Body of pancreas (tissue), 4 donors: Measurements from ENCODE around the gene MGMT. TPM values are rescaled to one million over a fixed set of nuclear protein-coding genes. Genes with fewer than 3 reads are reported as not detected.

Experiments
- ATAC-seq: fragments of 150-250 bp; one replicate; pipeline ENCODE4 v1.9.1; 2016
- DNase-seq, 4 donors: peaks; one replicate each; pipeline ENCODE4 v3.0.0-alpha.2; 2019
- H3K27ac ChIP-seq, 4 donors: fragments of 200-600 bp; sonication (generic); 1 replicate in 3 of 4; 2 replicates in 1 of 4; pipeline versions ENCODE4 v1.5.1 to v1.6.1; 2016 to 2019; ENCODE audit warnings: mild to moderate bottlenecking in 1 of 4, mixed read lengths in 1 of 4, moderate library complexity in 1 of 4
- H3K27me3 ChIP-seq, 2 donors: fragments of 200-600 bp; sonication (generic); one replicate each; pipeline ENCODE4 v1.6.0; 2016; ENCODE audit warnings: mild to moderate bottlenecking in 1 of 2
- H3K36me3 ChIP-seq, 2 donors: fragments of 200-600 bp; sonication (generic); replicated peaks in 1 of 2; 2 replicates each; pipeline ENCODE4 v1.5.1; 2016; ENCODE audit warnings: low read depth in 2 of 2; ENCODE audit not compliant: insufficient read depth in 1 of 2
- H3K4me1 ChIP-seq: fragments of 200-600 bp; sonication (generic); one replicate; pipeline ENCODE4 v1.6.0; 2016
- H3K4me3 ChIP-seq, 2 donors: fragments of 200-600 bp; sonication (generic); 1 replicate in 1 of 2; 2 replicates in 1 of 2; pipeline ENCODE4 v1.5.1; 2016 to 2019
- H3K9me3 ChIP-seq, 3 donors: fragments of 200-600 bp; sonication (generic); 1 replicate in 2 of 3; 2 replicates in 1 of 3; pipeline ENCODE4 v1.5.1; 2016
- CTCF ChIP-seq, 7 experiments: fragments of 450-650 bp in 4 of 7; fragments of 200-600 bp in 3 of 7; sonication (generic) in 3 of 7; IDR thresholded peaks; one replicate each; pipeline ENCODE4 v1.5.1; 2016 to 2019; ENCODE audit warnings: antibody characterized with exemption in 7 of 7
- POLR2A ChIP-seq, 3 donors: fragments of 450-650 bp; IDR thresholded peaks; one replicate each; pipeline ENCODE4 v1.6.1; 2016; ENCODE audit warnings: antibody characterized with exemption in 3 of 3, mild to moderate bottlenecking in 2 of 3
- WGBS, 2 donors: methylation state at CpG; one replicate each; pipeline ENCODE4 v1.1.5; 2017; 5-methylcytosine and 5-hydroxymethylcytosine counted together
- intact Hi-C: fragments of 100-400 bp; cut with DNase I; formaldehyde crosslinking; loops from one replicate; pipeline ENCODE4 v1.15.1; 2023
- total RNA-seq, 2 donors: library from RNA; depleted of rRNA; stranded (reverse); fragments of >200 nt; gene quantifications; one replicate each; pipeline ENCODE4 v1.1.0, GENCODE V29; 2016

The MGMT gene
- total RNA-seq, 2 donors from 2014 or later: 13.7 to 25.4 TPM

GRCh38 chr10:129507216-129507889 lies 40.3 kb downstream of the MGMT start:
- TF ChIP-seq CTCF (IDR thresholded peaks at IDR 0.05): no peak
- TF ChIP-seq POLR2A (IDR thresholded peaks at IDR 0.05): no peak
- Histone ChIP-seq H3K36me3 (no peaks in the 10 kb centered on the region), H3K27ac (no peak overlapping the region), H3K9me3 (no peaks in the 10 kb centered on the region), H3K27me3 (no peaks in the 10 kb centered on the region), H3K4me1 (no peaks in the 10 kb centered on the region), H3K4me3 (no peak overlapping the region)
- no peak for DNase-seq
- intact Hi-C loops: no loop called here
- 94 to 98% methylated on average over 9 to 12 of the region's 12 CpGs for WGBS, 2 donors
- no peak for ATAC-seq

DNA sequence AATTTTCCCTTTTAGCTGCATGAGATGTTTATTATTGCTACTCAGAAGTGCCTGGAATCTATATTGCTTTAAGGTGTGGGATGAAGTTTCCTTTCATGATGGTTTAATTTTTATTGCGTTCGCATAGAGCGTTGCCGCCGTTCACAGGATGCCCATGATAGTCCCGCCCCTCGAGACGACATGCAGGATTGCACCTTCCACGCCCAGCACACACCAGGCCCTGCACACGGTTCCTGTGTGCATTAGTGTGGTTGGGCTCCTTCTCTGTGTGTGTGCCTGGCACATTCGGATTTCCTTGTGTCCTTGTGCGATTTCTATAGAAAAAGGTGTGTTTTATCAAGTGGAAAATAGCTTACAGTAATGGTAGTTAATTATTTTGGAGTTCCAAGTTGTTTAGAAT lies 42.1 kb downstream of the MGMT start:
- TF ChIP-seq CTCF (IDR thresholded peaks at IDR 0.05): no peak
- no peak for TF ChIP-seq POLR2A (IDR thresholded peaks at IDR 0.05)

GRCh38 chr10:129509835-129510234 lies 42.8 kb downstream of the MGMT start:
- WGBS, 2 donors: 70 to 71% methylated on average over 7 to 8 of the region's 8 CpGs
- Histone ChIP-seq H3K27ac (no peak overlapping the region), H3K4me3 (no peak overlapping the region), H3K36me3 (no peaks in the 10 kb centered on the region), H3K27me3 (no peaks in the 10 kb centered on the region), H3K9me3 (no peaks in the 10 kb centered on the region), H3K4me1 (no peaks in the 10 kb centered on the region)
- TF ChIP-seq POLR2A (IDR thresholded peaks at IDR 0.05) (no peak), CTCF (IDR thresholded peaks at IDR 0.05) (no peak)
- ATAC-seq: no peak
- intact Hi-C loops: no loop called here
- DNase-seq: no peak

More for the DNA sequence above, 42.1 kb downstream of the MGMT start:
- Histone ChIP-seq H3K27me3 (no peaks in the 10 kb centered on the region), H3K4me1 (no peaks in the 10 kb centered on the region), H3K36me3 (no peaks in the 10 kb centered on the region), H3K27ac (no peak overlapping the region), H3K4me3 (no peak overlapping the region), H3K9me3 (no peaks in the 10 kb centered on the region)
- ATAC-seq (no peak), DNase-seq (no peak)
- intact Hi-C loops: no loop called here
- 95 to 96% methylated on average over 12 of the region's 12 CpGs for WGBS, 2 donors

DNA sequence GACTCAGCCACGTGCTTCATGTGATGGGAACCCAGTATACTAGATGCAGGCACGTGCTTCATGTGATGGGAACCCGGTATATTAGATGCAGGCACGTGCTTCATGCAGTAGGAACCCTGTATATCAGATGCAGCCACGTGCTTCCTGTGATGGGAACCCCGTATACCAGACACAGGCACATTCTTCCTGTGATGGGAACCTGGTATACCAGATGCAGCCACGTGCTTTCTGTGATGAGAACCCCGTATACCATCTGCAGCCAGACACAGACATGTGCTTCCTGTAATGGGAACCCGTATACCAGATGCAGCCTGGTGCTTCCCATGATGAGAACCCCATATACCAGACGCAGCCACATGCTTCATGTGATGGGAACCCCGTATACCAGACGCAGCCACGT lies 44.0 kb downstream of the MGMT start:
- H3K9me3 ChIP-seq: no peaks in the 10 kb centered on the region
- ATAC-seq: no peak
- intact Hi-C loops: no loop called here
- 89 to 96% methylated on average over 12 to 13 of the region's 13 CpGs for WGBS, 2 donors
- no peak overlapping the region for H3K27ac ChIP-seq
- H3K4me1 ChIP-seq: no peaks in the 10 kb centered on the region
- H3K27me3 ChIP-seq: no peaks in the 10 kb centered on the region
- H3K4me3 ChIP-seq: no peak overlapping the region
- no peak for DNase-seq
- no peaks in the 10 kb centered on the region for H3K36me3 ChIP-seq
- no peak for TF ChIP-seq POLR2A (IDR thresholded peaks at IDR 0.05)
- TF ChIP-seq CTCF (IDR thresholded peaks at IDR 0.05): no peak

GRCh38 chr10:129511758-129512157 lies 44.7 kb downstream of the MGMT start:
- no peak for ATAC-seq
- H3K4me3 ChIP-seq: no peak overlapping the region
- no peaks in the 10 kb centered on the region for H3K36me3 ChIP-seq
- no peak overlapping the region for H3K27ac ChIP-seq
- H3K9me3 ChIP-seq: no peaks in the 10 kb centered on the region
- TF ChIP-seq POLR2A (IDR thresholded peaks at IDR 0.05) (no peak), CTCF (IDR thresholded peaks at IDR 0.05) (no peak)
- intact Hi-C loops: no loop called here
- H3K4me1 ChIP-seq: no peaks in the 10 kb centered on the region
- H3K27me3 ChIP-seq: no peaks in the 10 kb centered on the region
- 94 to 98% methylated on average over 12 of the region's 12 CpGs for WGBS, 2 donors
- no peak for DNase-seq
